Measurements from ENCODE around the gene SLC8A1.

The SLC8A1 gene

GRCh38 chr2:40431600-40431955 is 20.3 kb downstream of the SLC8A1 start:
- Histone ChIP-seq H3K27ac (ENCODE audit: insufficient read depth, low read length, poor library complexity, severe bottlenecking) (no peak overlapping the region), H3K9me3 (ENCODE audit: control insufficient read depth, low read length) (no peaks in the 10 kb centered on the region), H3K4me1 (ENCODE audit: control insufficient read depth, insufficient read depth, low read length, poor library complexity, severe bottlenecking) (no peaks in the 10 kb centered on the region), H3K4me3 (ENCODE audit: insufficient read depth, low read depth, low read length, poor library complexity, severe bottlenecking) (no peak overlapping the region), H3K27me3 (replicated peaks; ENCODE audit: control insufficient read depth, insufficient read depth, low read length, poor library complexity, severe bottlenecking) (no peaks in the 10 kb centered on the region), H3K36me3 (ENCODE audit: control insufficient read depth, insufficient read depth, low read length) (no peaks in the 10 kb centered on the region)
- no peak for DNase-seq

GRCh38 chr2:40430776-40431599 is 20.9 kb downstream of the SLC8A1 start:
- no peak for DNase-seq
- Histone ChIP-seq H3K4me1 (ENCODE audit: control insufficient read depth, insufficient read depth, low read length, poor library complexity, severe bottlenecking) (no peaks in the 10 kb centered on the region), H3K27ac (ENCODE audit: insufficient read depth, low read length, poor library complexity, severe bottlenecking) (no peak overlapping the region), H3K4me3 (ENCODE audit: insufficient read depth, low read depth, low read length, poor library complexity, severe bottlenecking) (no peak overlapping the region), H3K36me3 (ENCODE audit: control insufficient read depth, insufficient read depth, low read length) (no peaks in the 10 kb centered on the region), H3K27me3 (replicated peaks; ENCODE audit: control insufficient read depth, insufficient read depth, low read length, poor library complexity, severe bottlenecking) (no peaks in the 10 kb centered on the region), H3K9me3 (ENCODE audit: control insufficient read depth, low read length) (no peaks in the 10 kb centered on the region)

- no peaks in the 10 kb centered on the region for H3K27me3 ChIP-seq (replicated peaks; ENCODE audit: control insufficient read depth, insufficient read depth, low read length, poor library complexity, severe bottlenecking)
- no peaks in the 10 kb centered on the region for H3K4me1 ChIP-seq (ENCODE audit: control insufficient read depth, insufficient read depth, low read length, poor library complexity, severe bottlenecking)
- DNase-seq, result no peak
- H3K4me3 ChIP-seq (ENCODE audit: insufficient read depth, low read depth, low read length, poor library complexity, severe bottlenecking), result no peak overlapping the region
- H3K9me3 ChIP-seq (ENCODE audit: control insufficient read depth, low read length), result no peaks in the 10 kb centered on the region
- no peaks in the 10 kb centered on the region for H3K36me3 ChIP-seq (ENCODE audit: control insufficient read depth, insufficient read depth, low read length)
- H3K27ac ChIP-seq (ENCODE audit: insufficient read depth, low read length, poor library complexity, severe bottlenecking), result no peak overlapping the region
Measured at GRCh38 chr2:40428439-40428838, 23.5 kb downstream of the SLC8A1 start.

GRCh38 chr2:40421631-40422297 is 30.1 kb downstream of the SLC8A1 start:
- no peaks in the 10 kb centered on the region for H3K9me3 ChIP-seq (ENCODE audit: control insufficient read depth, low read length)
- no peaks in the 10 kb centered on the region for H3K27me3 ChIP-seq (replicated peaks; ENCODE audit: control insufficient read depth, insufficient read depth, low read length, poor library complexity, severe bottlenecking)
- H3K4me1 ChIP-seq (ENCODE audit: control insufficient read depth, insufficient read depth, low read length, poor library complexity, severe bottlenecking), result no peaks in the 10 kb centered on the region
- no peak overlapping the region for H3K4me3 ChIP-seq (ENCODE audit: insufficient read depth, low read depth, low read length, poor library complexity, severe bottlenecking)
- no peaks in the 10 kb centered on the region for H3K36me3 ChIP-seq (ENCODE audit: control insufficient read depth, insufficient read depth, low read length)
- H3K27ac ChIP-seq (ENCODE audit: insufficient read depth, low read length, poor library complexity, severe bottlenecking), result no peak overlapping the region
- no peak for DNase-seq

- no peaks in the 10 kb centered on the region for H3K27me3 ChIP-seq (replicated peaks; ENCODE audit: control insufficient read depth, insufficient read depth, low read length, poor library complexity, severe bottlenecking)
- no peaks in the 10 kb centered on the region for H3K9me3 ChIP-seq (ENCODE audit: control insufficient read depth, low read length)
Measured at GRCh38 chr2:40420478-40420877, 31.4 kb downstream of the SLC8A1 start.

GRCh38 chr2:40419364-40419762 is 32.5 kb downstream of the SLC8A1 start:
- no peak for DNase-seq
- H3K27ac ChIP-seq (ENCODE audit: insufficient read depth, low read length, poor library complexity, severe bottlenecking), result no peak overlapping the region

More at GRCh38 chr2:40420478-40420877, 31.4 kb downstream of the SLC8A1 start:
- no peaks in the 10 kb centered on the region for H3K4me1 ChIP-seq (ENCODE audit: control insufficient read depth, insufficient read depth, low read length, poor library complexity, severe bottlenecking)
- H3K4me3 ChIP-seq (ENCODE audit: insufficient read depth, low read depth, low read length, poor library complexity, severe bottlenecking), result no peak overlapping the region
- no peaks in the 10 kb centered on the region for H3K36me3 ChIP-seq (ENCODE audit: control insufficient read depth, insufficient read depth, low read length)
- no peak for DNase-seq
- H3K27ac ChIP-seq (ENCODE audit: insufficient read depth, low read length, poor library complexity, severe bottlenecking), result no peak overlapping the region

GRCh38 chr2:40418614-40419363 is 33.1 kb downstream of the SLC8A1 start:
- DNase-seq, result no peak
- Histone ChIP-seq H3K36me3 (ENCODE audit: control insufficient read depth, insufficient read depth, low read length) (no peaks in the 10 kb centered on the region), H3K4me1 (ENCODE audit: control insufficient read depth, insufficient read depth, low read length, poor library complexity, severe bottlenecking) (no peaks in the 10 kb centered on the region), H3K27ac (ENCODE audit: insufficient read depth, low read length, poor library complexity, severe bottlenecking) (no peak overlapping the region), H3K4me3 (ENCODE audit: insufficient read depth, low read depth, low read length, poor library complexity, severe bottlenecking) (no peak overlapping the region), H3K9me3 (ENCODE audit: control insufficient read depth, low read length) (no peaks in the 10 kb centered on the region), H3K27me3 (replicated peaks; ENCODE audit: control insufficient read depth, insufficient read depth, low read length, poor library complexity, severe bottlenecking) (no peaks in the 10 kb centered on the region)

More at GRCh38 chr2:40419364-40419762, 32.5 kb downstream of the SLC8A1 start:
- no peaks in the 10 kb centered on the region for H3K27me3 ChIP-seq (replicated peaks; ENCODE audit: control insufficient read depth, insufficient read depth, low read length, poor library complexity, severe bottlenecking)
- H3K9me3 ChIP-seq (ENCODE audit: control insufficient read depth, low read length), result no peaks in the 10 kb centered on the region
- H3K36me3 ChIP-seq (ENCODE audit: control insufficient read depth, insufficient read depth, low read length), result no peaks in the 10 kb centered on the region
- no peaks in the 10 kb centered on the region for H3K4me1 ChIP-seq (ENCODE audit: control insufficient read depth, insufficient read depth, low read length, poor library complexity, severe bottlenecking)
- no peak overlapping the region for H3K4me3 ChIP-seq (ENCODE audit: insufficient read depth, low read depth, low read length, poor library complexity, severe bottlenecking)

- Histone ChIP-seq H3K9me3 (ENCODE audit: control insufficient read depth, low read length) (no peaks in the 10 kb centered on the region), H3K4me3 (ENCODE audit: insufficient read depth, low read depth, low read length, poor library complexity, severe bottlenecking) (no peak overlapping the region), H3K27ac (ENCODE audit: insufficient read depth, low read length, poor library complexity, severe bottlenecking) (no peak overlapping the region), H3K4me1 (ENCODE audit: control insufficient read depth, insufficient read depth, low read length, poor library complexity, severe bottlenecking) (no peaks in the 10 kb centered on the region), H3K36me3 (ENCODE audit: control insufficient read depth, insufficient read depth, low read length) (no peaks in the 10 kb centered on the region), H3K27me3 (replicated peaks; ENCODE audit: control insufficient read depth, insufficient read depth, low read length, poor library complexity, severe bottlenecking) (no peaks in the 10 kb centered on the region)
- DNase-seq, result no peak
Measured at GRCh38 chr2:40416486-40416885, 35.4 kb downstream of the SLC8A1 start.

- Histone ChIP-seq H3K9me3 (ENCODE audit: control insufficient read depth, low read length) (no peaks in the 10 kb centered on the region), H3K4me3 (ENCODE audit: insufficient read depth, low read depth, low read length, poor library complexity, severe bottlenecking) (no peak overlapping the region), H3K27ac (ENCODE audit: insufficient read depth, low read length, poor library complexity, severe bottlenecking) (no peak overlapping the region), H3K36me3 (ENCODE audit: control insufficient read depth, insufficient read depth, low read length) (no peaks in the 10 kb centered on the region), H3K4me1 (ENCODE audit: control insufficient read depth, insufficient read depth, low read length, poor library complexity, severe bottlenecking) (no peaks in the 10 kb centered on the region), H3K27me3 (replicated peaks; ENCODE audit: control insufficient read depth, insufficient read depth, low read length, poor library complexity, severe bottlenecking) (no peaks in the 10 kb centered on the region)
- DNase-seq, result no peak
Measured at GRCh38 chr2:40415391-40415790, 36.5 kb downstream of the SLC8A1 start.

- no peaks in the 10 kb centered on the region for H3K9me3 ChIP-seq (ENCODE audit: control insufficient read depth, low read length)
- DNase-seq, result no peak
- no peaks in the 10 kb centered on the region for H3K27me3 ChIP-seq (replicated peaks; ENCODE audit: control insufficient read depth, insufficient read depth, low read length, poor library complexity, severe bottlenecking)
- no peaks in the 10 kb centered on the region for H3K4me1 ChIP-seq (ENCODE audit: control insufficient read depth, insufficient read depth, low read length, poor library complexity, severe bottlenecking)
- no peak overlapping the region for H3K4me3 ChIP-seq (ENCODE audit: insufficient read depth, low read depth, low read length, poor library complexity, severe bottlenecking)
- no peak overlapping the region for H3K27ac ChIP-seq (ENCODE audit: insufficient read depth, low read length, poor library complexity, severe bottlenecking)
- H3K36me3 ChIP-seq (ENCODE audit: control insufficient read depth, insufficient read depth, low read length), result no peaks in the 10 kb centered on the region
Measured at GRCh38 chr2:40412456-40412855, 39.4 kb downstream of the SLC8A1 start.
